HuH-7 (cell line): ENCODE measurements around the gene PCCA.

Experiments
- DNase-seq: peaks from one replicate; pipeline ENCODE4 v3.0.0; 2011; ENCODE audit warnings: low spot score

Gene PCCA

GRCh38 chr13:100526318-100527000 lies 437.6 kb downstream of the PCCA start:
- DNase-seq, result no peak

GRCh38 chr13:100527644-100528043 lies 438.8 kb downstream of the PCCA start:
- no peak for DNase-seq

GRCh38 chr13:100528353-100528752 lies 439.5 kb downstream of the PCCA start:
- no peak for DNase-seq

- DNase-seq, result no peak
These were observed 439.9 kb downstream of the PCCA start for GRCh38 chr13:100528820-100529219.

- DNase-seq, result no peak
These were observed 440.9 kb downstream of the PCCA start for GRCh38 chr13:100529666-100530377.

- DNase-seq, result no peak
These were observed 441.8 kb downstream of the PCCA start for GRCh38 chr13:100530671-100531213.

GRCh38 chr13:100532090-100532766 lies 443.3 kb downstream of the PCCA start:
- DNase-seq, result no peak

GRCh38 chr13:100532836-100533435 lies 444.0 kb downstream of the PCCA start:
- no peak for DNase-seq

- no peak for DNase-seq
These were observed 444.7 kb downstream of the PCCA start for GRCh38 chr13:100533588-100534041.

GRCh38 chr13:100534147-100534843 lies 445.4 kb downstream of the PCCA start:
- no peak for DNase-seq

- DNase-seq, result no peak
These were observed 446.0 kb downstream of the PCCA start for GRCh38 chr13:100534911-100535310.

GRCh38 chr13:100535426-100536135 lies 446.7 kb downstream of the PCCA start:
- no peak for DNase-seq

GRCh38 chr13:100536643-100537180 lies 447.8 kb downstream of the PCCA start:
- no peak for DNase-seq

- DNase-seq, result no peak
These were observed 448.6 kb downstream of the PCCA start for GRCh38 chr13:100537486-100537885.

GRCh38 chr13:100537951-100538462 lies 449.1 kb downstream of the PCCA start:
- no peak for DNase-seq

GRCh38 chr13:100540621-100541020 lies 451.7 kb downstream of the PCCA start:
- DNase-seq, result no peak

GRCh38 chr13:100541897-100542825 lies 453.3 kb downstream of the PCCA start:
- DNase-seq, result no peak

GRCh38 chr13:100542826-100543156 lies 453.9 kb downstream of the PCCA start:
- no peak for DNase-seq

- no peak for DNase-seq
These were observed 455.1 kb downstream of the PCCA start for GRCh38 chr13:100543872-100544602.
